ENCODE data around the gene PES1.
A peak's percentile ranks its signal among the peaks of the same experiment; 100 is the strongest.
"Not testable (repeated sequence)": the region's sequence is repeated elsewhere in the genome, so short reads cannot be mapped to it uniquely, and the experiment has no call there.

The PES1 gene

DNA sequence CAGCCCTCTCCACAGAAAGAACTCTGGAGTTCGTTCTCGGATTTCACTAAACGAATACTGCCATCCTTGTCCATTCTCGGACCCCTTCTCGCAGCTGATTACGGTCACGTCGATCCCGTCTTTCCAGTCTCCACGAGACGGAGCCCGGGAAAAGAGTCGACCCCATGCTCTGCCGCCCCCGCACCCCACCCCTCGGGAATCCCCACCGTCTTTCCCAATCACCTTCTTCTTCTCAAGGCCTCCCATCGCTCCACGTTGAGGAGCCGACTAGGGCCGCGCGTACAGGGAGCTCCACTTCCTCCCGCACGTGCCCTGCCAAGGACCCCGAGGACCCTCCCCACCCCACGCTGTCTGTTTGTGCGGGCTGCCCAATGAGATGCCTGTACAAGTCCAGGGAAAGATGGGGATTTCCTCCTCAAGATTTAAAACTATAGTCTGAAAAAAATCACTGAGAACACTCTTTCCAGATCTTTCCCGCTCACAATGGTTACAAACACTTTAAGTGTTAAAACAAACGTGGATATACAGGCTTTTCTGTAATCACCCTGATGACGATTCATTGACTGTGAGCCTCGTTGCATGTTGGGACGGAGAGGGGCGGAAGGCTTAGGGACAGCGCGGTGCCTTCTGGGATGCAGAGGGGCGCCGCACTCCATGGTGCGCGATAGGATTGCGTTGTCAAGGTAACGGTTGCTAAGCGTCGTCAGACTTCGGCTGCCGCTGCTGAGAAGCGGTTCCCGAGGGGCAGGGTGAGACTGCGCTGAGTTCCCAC lies at the start of gene PES1:
Gene PES1, minus strand, starts transcription at position 323 of the 772 bp plus-strand sequence. Its CDS starts 77 bp downstream, at position 246.
- H3K4me1 Mint-ChIP-seq (ENCODE audit: low read depth): no peaks in the 10 kb centered on the region
- H3K27ac Mint-ChIP-seq: no peak within 1 kb of the TSS
- H3K36me3 Mint-ChIP-seq (ENCODE audit: low read depth): peaks cover 36% of the 10 kb centered on the region
- H3K27me3 Mint-ChIP-seq: no peaks in the 10 kb centered on the region
- H3K4me3 Mint-ChIP-seq: no peak within 1 kb of the TSS
- H3K9me3 Mint-ChIP-seq: no peaks in the 10 kb centered on the region

DNA sequence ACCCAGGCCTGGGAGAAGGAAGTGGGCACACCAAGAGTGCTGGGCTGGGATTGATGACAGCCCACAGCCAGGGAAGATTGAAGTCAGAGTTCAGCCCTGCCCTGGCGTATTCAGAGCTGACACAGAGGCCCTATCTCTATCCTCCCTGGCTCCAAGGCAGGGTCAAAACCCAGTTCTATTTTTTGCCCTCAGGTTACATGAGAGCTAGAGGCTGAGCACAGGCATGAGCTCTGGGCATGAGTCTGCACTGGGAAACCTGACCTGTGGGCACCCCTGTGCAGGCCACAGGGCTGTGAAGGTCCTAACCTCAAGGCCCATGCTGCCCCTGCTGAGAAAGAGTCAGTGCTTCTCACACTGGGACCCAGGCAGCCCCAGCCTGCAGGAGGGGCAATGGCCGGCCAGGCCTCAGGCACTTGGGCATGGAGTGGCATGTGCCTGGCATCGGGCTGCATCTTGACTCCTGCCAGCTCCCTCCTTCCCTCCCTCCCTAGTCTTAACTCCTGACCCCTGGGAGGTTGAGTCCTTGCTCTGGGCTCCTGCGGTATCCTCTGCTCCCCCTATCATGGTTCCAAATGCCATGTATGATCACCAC lies 49.2 kb upstream of the PES1 start:
- Mint-ChIP-seq H3K4me1 (ENCODE audit: low read depth) (peaks cover 48% of the 10 kb centered on the region), H3K27ac (no peak overlapping the region), H3K9me3 (no peaks in the 10 kb centered on the region), H3K36me3 (ENCODE audit: low read depth) (peaks cover 9% of the 10 kb centered on the region), H3K4me3 (no peak overlapping the region), H3K27me3 (no peaks in the 10 kb centered on the region)

DNA sequence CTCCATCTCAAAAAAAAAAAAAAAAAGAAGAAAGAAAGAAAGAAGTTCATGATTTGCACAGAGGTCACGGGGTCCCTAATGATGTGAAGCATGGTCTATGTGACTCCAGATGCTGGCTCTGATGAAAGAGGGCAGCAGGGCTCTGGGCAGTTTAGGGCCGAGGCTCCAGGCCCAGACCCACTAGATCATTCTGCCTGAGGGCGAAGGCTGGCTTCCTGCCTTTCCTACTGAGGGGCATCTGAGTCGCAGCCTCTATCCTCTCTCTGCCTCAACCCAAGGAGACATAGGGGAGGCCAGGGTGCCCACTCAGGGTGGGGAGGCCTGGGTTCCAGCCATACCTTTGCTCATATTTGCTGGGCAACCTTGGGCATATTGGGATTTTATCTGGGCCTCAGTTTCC lies 48.7 kb upstream of the PES1 start:
- no peaks in the 10 kb centered on the region for H3K9me3 Mint-ChIP-seq
- peaks cover 49% of the 10 kb centered on the region for H3K4me1 Mint-ChIP-seq (ENCODE audit: low read depth)
- H3K36me3 Mint-ChIP-seq (ENCODE audit: low read depth): peaks cover 9% of the 10 kb centered on the region
- H3K27me3 Mint-ChIP-seq: no peaks in the 10 kb centered on the region
- H3K27ac Mint-ChIP-seq: no peak overlapping the region
- H3K4me3 Mint-ChIP-seq: no peak overlapping the region

DNA sequence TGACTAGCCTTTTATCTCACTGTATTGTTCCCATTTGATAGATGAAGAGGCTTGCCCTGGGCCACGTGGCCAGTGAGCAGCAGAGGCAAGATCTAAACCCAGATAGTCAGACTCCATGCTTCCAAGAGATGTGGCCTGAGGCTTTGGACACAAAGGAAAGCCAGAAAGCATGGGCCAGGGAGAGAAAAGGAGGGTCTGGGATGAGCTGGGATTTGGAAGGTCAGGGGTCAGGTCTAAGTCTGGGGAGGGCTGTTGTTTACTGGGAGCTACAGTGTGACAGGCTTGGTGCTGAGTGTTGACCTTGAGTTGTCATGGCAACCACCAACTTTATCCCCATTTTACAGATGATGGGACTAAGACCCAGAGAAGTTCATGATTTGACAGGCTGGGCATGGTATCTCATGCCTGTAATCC lies 46.0 kb upstream of the PES1 start:
- Mint-ChIP-seq H3K4me3 (peak overlapping the region; percentile 87), H3K27ac (no peak overlapping the region), H3K36me3 (ENCODE audit: low read depth) (peaks cover 9% of the 10 kb centered on the region), H3K9me3 (no peaks in the 10 kb centered on the region), H3K27me3 (no peaks in the 10 kb centered on the region), H3K4me1 (ENCODE audit: low read depth) (peaks cover 37% of the 10 kb centered on the region)

DNA sequence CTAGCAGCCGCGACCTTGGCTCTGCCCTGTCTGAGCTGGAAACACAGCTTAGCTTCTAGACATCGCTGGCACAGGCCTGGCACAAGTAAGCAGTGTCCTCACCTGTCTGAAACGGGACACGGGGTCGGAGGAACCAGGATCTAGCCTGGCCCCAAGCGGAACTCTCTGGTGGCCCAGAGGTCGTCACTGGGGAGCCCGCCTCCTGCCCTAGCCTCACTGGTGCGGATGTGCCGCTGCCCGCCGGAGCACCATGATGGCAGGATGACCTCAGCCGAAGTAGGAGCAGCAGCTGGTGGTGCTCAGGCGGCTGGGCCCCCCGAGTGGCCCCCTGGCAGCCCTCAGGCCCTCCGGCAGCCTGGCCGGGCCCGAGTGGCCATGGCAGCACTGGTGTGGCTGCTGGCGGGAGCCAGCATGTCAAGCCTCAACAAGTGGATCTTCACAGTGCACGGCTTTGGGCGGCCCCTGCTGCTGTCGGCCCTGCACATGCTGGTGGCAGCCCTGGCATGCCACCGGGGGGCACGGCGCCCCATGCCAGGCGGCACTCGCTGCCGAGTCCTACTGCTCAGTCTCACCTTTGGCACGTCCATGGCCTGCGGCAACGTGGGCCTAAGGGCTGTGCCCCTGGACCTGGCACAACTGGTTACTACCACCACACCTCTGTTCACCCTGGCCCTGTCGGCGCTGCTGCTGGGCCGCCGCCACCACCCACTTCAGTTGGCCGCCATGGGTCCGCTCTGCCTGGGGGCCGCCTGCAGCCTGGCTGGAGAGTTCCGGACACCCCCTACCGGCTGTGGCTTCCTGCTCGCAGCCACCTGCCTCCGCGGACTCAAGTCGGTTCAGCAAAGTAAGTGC lies 44.7 kb upstream of the PES1 start:
- peak overlapping the region; percentile 87 for H3K4me3 Mint-ChIP-seq
- H3K27me3 Mint-ChIP-seq: no peaks in the 10 kb centered on the region
- H3K27ac Mint-ChIP-seq: peak overlapping the region; percentile 86
- peaks cover 9% of the 10 kb centered on the region for H3K36me3 Mint-ChIP-seq (ENCODE audit: low read depth)
- H3K9me3 Mint-ChIP-seq: no peaks in the 10 kb centered on the region
- H3K4me1 Mint-ChIP-seq (ENCODE audit: low read depth): peaks cover 30% of the 10 kb centered on the region

DNA sequence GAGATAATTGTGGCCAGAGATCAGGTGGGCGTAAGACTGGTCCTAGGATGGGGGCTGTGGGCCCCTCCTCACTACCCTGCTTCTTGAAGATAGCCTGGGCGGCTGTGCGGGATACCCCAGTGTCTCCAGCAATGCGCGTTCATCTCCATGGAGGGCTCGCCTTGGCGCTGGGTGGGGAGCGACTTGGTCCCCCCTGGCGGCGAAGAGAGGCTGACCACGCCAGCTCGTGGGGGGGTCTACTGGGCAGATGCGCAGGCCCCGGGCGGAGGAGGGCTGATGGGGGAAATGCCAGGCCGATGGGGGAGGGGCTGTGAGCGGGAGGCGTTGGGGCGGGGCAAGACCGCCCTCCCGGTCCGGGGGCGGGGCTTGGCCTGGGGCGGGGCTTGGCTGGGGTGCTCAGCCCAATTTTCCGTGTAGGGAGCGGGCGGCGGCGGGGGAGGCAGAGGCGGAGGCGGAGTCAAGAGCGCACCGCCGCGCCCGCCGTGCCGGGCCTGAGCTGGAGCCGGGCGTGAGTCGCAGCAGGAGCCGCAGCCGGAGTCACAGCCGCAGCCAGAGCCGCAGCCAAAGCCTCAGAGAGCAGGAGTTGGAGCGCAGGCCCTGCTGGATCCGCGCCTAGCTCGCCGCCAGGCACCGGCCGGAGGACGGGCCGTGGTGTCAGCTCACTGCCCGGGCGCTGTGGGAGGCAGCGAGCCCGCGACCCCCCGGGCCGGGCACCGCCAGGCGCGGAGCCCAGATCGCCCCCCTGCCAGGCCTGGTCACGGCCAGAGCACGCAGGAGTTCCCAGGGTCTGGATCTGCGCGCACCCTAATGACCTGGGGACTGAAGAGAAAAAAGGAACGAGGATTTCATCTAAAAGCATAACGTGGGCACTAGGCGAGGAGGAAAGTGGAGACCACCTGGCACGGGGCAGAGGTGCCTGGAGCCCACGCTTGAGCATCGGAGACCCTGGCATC lies 43.8 kb upstream of the PES1 start, which contains the start of gene SLC35E4:
Gene SLC35E4, plus strand, starts transcription at position 509 of the 953 bp plus-strand sequence. CDS start 670 bp downstream, outside the sequence.
- Mint-ChIP-seq H3K9me3 (no peaks in the 10 kb centered on the region), H3K27me3 (no peaks in the 10 kb centered on the region), H3K27ac (peak within 1 kb of the TSS; percentile 86), H3K4me3 (peak within 1 kb of the TSS; percentile 87), H3K36me3 (ENCODE audit: low read depth) (peaks cover 9% of the 10 kb centered on the region), H3K4me1 (ENCODE audit: low read depth) (peaks cover 30% of the 10 kb centered on the region)

DNA sequence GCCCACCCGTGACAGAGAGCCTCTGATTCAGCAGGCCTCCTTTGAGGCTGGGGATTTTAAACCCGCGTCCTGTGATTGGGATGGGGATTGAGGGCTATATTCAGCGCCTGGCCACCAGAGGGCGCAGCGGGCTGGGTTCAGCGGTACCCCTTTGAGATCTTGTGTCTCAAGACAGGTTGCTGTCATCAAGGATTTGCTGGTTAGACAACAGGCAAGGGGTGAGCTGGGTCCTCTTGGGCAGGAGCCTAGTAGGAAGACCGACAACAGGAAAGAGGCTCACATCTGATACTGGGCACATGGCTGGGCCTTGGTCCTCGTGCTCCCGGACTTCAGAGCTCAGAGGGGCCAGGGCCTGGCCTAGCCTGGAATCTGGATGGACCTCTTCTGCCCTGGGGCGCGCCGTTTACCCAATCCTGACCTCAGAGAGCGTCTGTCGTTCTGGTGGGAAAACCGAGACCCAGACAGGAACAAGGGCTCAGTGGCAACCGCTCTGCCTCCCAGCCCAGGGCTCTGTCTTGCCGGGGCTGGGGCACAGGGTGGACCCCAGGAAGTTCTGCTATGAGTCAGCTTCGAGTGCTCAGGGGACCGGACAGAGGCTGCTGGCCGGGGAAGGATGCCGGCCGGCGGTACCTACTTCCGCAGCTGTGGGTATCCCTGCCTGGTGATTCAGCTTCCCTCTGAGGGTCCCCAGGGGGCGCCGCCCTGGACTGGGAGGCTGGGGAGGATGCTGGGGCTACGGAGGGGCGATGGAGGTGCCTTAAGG lies 42.9 kb upstream of the PES1 start:
- Mint-ChIP-seq H3K4me3 (peak overlapping the region; percentile 87), H3K9me3 (no peaks in the 10 kb centered on the region), H3K27me3 (no peaks in the 10 kb centered on the region), H3K27ac (peak overlapping the region; percentile 85), H3K36me3 (ENCODE audit: low read depth) (peaks cover 7% of the 10 kb centered on the region), H3K4me1 (ENCODE audit: low read depth) (peaks cover 30% of the 10 kb centered on the region)

DNA sequence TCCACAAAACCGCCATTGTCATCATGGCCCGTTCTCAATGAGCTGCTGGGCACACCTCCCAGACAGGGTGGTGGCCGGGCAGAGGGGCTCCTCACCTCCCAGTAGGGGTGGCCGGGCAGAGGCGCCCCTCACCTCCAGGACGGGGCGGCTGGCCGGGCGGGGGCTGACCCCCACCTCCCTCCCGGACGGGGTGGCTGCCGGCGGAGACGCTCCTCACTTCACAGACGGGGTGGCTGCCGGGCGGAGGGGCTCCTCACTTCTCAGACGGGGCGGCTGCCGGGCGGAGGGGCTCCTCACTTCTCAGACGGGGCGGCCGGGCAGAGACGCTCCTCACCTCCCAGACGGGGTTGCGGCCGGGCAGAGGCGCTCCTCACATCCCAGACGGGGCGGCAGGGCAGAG lies 39.8 kb upstream of the PES1 start:
- H3K4me1 Mint-ChIP-seq (ENCODE audit: low read depth): peaks cover 16% of the 10 kb centered on the region
- H3K4me3 Mint-ChIP-seq; H3K9me3 Mint-ChIP-seq; H3K27me3 Mint-ChIP-seq; H3K27ac Mint-ChIP-seq; H3K36me3 Mint-ChIP-seq (ENCODE audit: low read depth): not testable (repeated sequence)

DNA sequence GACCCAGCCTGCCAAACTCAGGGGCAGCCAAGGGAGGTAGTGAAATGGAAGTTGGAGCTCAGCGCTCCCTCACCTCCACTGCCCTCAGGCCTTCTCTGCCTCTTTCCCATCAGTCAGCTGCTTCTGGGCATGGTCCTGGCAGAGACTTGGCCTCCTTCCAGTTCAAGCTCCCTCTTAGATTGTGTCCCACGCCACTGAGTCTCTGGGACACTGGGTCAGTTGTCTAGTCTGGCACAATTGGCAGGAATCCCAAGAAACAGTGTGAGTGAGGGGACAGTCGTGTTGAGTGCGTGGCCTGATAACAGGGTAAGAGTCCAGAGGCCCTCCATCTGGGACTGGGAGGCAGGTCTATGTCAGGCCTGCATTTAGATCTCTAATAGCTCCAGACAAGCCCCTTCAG lies 36.8 kb upstream of the PES1 start:
- no peak overlapping the region for H3K27ac Mint-ChIP-seq
- H3K27me3 Mint-ChIP-seq: no peaks in the 10 kb centered on the region
- no peaks in the 10 kb centered on the region for H3K4me1 Mint-ChIP-seq (ENCODE audit: low read depth)
- no peaks in the 10 kb centered on the region for H3K9me3 Mint-ChIP-seq
- no peaks in the 10 kb centered on the region for H3K36me3 Mint-ChIP-seq (ENCODE audit: low read depth)
- no peak overlapping the region for H3K4me3 Mint-ChIP-seq

DNA sequence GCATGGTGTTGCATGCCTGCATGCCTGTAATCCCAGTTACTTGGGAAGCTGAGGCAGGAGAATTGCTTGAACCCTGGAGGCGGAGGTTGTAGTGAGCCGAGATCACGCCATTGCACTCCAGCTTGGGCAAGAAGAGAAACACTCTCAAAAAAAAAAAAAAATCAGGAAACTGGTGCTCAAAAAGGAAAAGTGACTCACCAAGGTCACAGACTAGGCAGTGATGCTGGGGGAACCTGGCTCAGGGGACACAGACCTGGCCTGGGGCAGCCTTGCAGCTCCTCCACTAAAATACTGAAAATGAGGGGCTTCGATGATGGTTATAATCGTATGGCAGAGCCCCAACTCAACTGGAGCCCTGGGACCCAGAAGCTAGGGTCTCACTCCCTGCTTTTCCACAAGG lies 35.8 kb upstream of the PES1 start:
- no peak overlapping the region for H3K27ac Mint-ChIP-seq
- H3K36me3 Mint-ChIP-seq (ENCODE audit: low read depth): no peaks in the 10 kb centered on the region
- H3K4me1 Mint-ChIP-seq (ENCODE audit: low read depth): no peaks in the 10 kb centered on the region
- H3K9me3 Mint-ChIP-seq: no peaks in the 10 kb centered on the region
- no peak overlapping the region for H3K4me3 Mint-ChIP-seq
- no peaks in the 10 kb centered on the region for H3K27me3 Mint-ChIP-seq

DNA sequence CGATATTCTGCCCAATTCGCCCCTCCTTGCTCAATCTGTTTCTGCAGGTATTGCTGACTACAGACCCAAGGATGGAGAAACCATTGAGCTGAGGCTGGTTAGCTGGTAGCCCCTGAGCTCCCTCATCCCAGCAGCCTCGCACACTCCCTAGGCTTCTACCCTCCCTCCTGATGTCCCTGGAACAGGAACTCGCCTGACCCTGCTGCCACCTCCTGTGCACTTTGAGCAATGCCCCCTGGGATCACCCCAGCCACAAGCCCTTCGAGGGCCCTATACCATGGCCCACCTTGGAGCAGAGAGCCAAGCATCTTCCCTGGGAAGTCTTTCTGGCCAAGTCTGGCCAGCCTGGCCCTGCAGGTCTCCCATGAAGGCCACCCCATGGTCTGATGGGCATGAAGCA lies 34.7 kb upstream of the PES1 start:
- no peaks in the 10 kb centered on the region for H3K9me3 Mint-ChIP-seq
- H3K4me1 Mint-ChIP-seq (ENCODE audit: low read depth): no peaks in the 10 kb centered on the region
- no peak overlapping the region for H3K27ac Mint-ChIP-seq
- no peaks in the 10 kb centered on the region for H3K27me3 Mint-ChIP-seq
- H3K4me3 Mint-ChIP-seq: no peak overlapping the region
- no peaks in the 10 kb centered on the region for H3K36me3 Mint-ChIP-seq (ENCODE audit: low read depth)

DNA sequence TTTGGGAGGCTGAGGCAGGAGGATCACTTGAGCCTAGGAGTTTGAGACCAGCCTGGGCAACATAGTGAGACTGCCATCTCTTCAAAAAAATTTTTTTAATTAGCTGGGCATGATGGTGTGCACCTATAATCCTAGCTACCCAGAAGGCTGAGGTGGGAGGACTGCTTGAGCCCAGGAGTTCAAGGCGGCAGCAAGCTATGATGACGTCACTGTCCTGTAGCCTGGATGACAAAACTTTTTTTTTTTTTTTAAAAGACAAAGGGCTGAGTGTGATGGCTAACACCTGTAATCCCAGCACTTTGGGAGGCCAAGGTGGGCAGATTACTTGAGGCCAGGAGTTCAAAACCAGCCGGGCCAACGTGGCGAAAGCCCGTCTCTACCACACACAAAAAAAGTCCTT lies 28.2 kb upstream of the PES1 start:
- not testable (repeated sequence) for H3K36me3 Mint-ChIP-seq (ENCODE audit: low read depth); H3K9me3 Mint-ChIP-seq; H3K27me3 Mint-ChIP-seq; H3K4me1 Mint-ChIP-seq (ENCODE audit: low read depth); H3K27ac Mint-ChIP-seq; H3K4me3 Mint-ChIP-seq

DNA sequence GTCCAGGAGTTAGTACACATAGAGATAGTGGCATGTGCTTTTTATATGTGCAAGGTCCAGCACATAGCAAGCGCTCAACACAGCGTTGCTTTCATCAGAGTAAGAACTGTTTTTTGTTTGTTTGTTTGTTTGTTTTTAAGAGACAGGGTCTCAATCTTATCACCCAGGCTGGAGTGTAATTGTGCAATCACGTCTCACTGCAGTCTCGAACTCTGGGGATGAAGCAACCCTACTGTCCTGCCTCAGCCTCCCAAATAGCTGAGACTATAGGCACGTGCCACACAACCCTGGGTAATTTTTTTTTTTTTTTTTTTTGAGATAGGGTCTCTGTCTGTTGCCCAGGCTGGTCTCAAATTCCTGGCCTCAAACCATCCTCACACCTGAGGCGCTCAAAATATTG lies 26.1 kb upstream of the PES1 start:
- H3K27ac Mint-ChIP-seq: no peak overlapping the region
- H3K36me3 Mint-ChIP-seq (ENCODE audit: low read depth): no peaks in the 10 kb centered on the region
- no peaks in the 10 kb centered on the region for H3K4me1 Mint-ChIP-seq (ENCODE audit: low read depth)
- H3K4me3 Mint-ChIP-seq: no peak overlapping the region
- no peaks in the 10 kb centered on the region for H3K9me3 Mint-ChIP-seq
- H3K27me3 Mint-ChIP-seq: no peaks in the 10 kb centered on the region

DNA sequence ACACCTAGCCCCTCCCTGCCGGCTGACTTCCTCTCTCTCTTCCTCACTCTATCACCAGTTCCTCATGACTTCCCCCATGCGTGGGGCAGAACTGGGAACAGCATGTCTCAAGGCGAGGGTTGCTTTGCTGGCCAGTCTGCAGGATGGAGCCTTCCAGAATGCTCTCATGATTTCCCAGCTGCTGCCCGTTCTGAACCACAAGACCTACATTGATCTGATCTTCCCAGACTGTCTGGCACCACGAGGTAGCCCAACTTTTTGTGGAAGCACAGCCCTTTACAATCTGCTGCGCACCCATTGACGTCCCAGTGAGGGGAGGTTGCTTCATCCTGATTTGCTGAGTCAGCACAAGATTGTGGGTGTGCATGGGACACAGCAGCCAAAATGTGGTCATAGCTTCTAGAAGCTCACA lies 23.8 kb upstream of the PES1 start:
- Mint-ChIP-seq H3K9me3 (no peaks in the 10 kb centered on the region), H3K36me3 (ENCODE audit: low read depth) (no peaks in the 10 kb centered on the region), H3K4me3 (no peak overlapping the region), H3K27ac (no peak overlapping the region), H3K27me3 (no peaks in the 10 kb centered on the region), H3K4me1 (ENCODE audit: low read depth) (no peaks in the 10 kb centered on the region)

All from stimulated activated naive CD8-positive, alpha-beta T cell treated with anti-CD3 and anti-CD28 coated beads, Interleukin-15, Interleukin-2, amounts not matched to agents 100 ng/mL and 50 ng/mL, for 24 hours (primary cell).